ENCODE data around the gene SOWAHA.

SOWAHA gene

DNA sequence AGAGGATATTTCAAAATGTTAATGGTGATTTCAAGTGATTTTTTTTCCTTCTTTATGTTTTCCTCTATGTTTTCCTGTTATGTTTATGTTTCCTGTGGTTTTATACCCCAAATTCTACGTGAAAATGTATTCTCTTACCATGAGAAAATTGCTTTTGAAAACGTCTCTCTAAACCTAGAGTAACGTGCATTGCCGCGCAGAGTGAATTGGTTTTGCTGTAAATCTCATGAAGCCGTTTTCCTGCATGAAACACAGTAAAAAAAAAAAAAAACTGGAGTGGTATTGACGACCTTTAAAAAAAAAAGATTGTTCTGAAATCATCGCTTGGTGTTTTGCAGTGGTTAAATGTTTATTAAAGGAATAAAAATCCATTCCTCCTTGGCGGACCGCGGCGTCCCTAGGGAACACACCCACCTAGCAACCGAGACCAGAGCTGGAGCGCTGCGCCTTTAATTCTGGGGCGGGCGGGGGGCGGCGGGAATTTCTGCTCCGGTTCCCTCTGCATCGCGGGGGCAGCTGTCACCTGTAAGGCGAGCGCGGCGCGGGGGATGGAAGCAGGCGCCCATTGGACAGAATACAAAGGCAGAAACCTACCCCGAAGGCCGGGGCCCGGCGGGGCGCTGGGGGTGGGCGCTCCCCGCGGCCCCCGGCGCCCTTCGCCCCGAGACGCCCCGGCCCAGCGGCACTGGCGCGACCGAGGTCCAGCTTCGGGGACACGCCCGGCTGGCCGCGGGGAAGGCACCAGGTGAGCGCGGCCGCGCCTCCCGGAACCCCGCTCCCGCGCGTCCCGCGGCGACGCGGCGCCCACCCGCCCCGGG, at the start of gene SOWAHA:
SOWAHA (plus strand) TSS at position 522 of the 818 bp plus-strand sequence. CDS start 320 bp downstream, outside the sequence.
- H3K27me3 ChIP-seq = peaks cover 67% of the 10 kb centered on the region
- H3K4me2 ChIP-seq = peak within 1 kb of the TSS; percentile 96
- no peak for TF ChIP-seq Cebpa-rat (IDR thresholded peaks at IDR 0.05)
- H3K9ac ChIP-seq = no peak within 1 kb of the TSS; the same call in 1 of the 2 replicates
- H3K4me1 ChIP-seq = peaks cover 13% of the 10 kb centered on the region
- peak within 1 kb of the TSS; percentile 68 for H3K4me3 ChIP-seq
- peaks cover 11% of the 10 kb centered on the region for H3K9me3 ChIP-seq
- H4K20me1 ChIP-seq = peaks cover 26% of the 10 kb centered on the region
- H3K36me3 ChIP-seq = no peaks in the 10 kb centered on the region
- no peak within 1 kb of the TSS for H3K27ac ChIP-seq

DNA sequence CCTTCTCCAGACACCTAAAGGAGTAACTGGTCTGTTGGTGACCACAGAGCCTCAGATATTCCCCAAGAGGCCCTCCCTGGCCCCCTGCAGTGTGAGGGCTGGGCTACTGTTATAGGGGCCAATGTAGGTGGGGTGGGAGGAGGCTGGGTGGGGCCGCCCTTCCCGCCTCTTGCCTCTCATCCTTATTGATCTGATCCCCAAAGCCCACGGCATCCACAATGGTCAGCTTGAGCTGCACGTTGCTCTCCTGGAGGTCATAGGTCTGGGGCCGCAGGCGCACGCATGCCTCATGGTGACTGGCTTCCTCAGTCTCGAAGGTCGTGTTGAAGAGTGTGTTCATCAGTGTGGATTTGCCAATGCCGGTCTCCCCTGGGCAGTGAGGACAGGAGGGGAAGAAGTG, 49.1 kb upstream of the SOWAHA start:
- no peak for TF ChIP-seq Cebpa-rat (IDR thresholded peaks at IDR 0.05)
- H3K4me3 ChIP-seq = no peak overlapping the region
- H4K20me1 ChIP-seq = 0 out of 2 replicates have a peak, but pooled peaks cover 10% of the 10 kb centered on the region
- peaks cover 18% of the 10 kb centered on the region for H3K4me1 ChIP-seq
- peaks cover 60% of the 10 kb centered on the region for H3K36me3 ChIP-seq
- no peak overlapping the region for H3K27ac ChIP-seq
- H3K27me3 ChIP-seq = no peaks in the 10 kb centered on the region
- no peak overlapping the region for H3K4me2 ChIP-seq
- H3K9ac ChIP-seq = no peak overlapping the region
- no peaks in the 10 kb centered on the region for H3K9me3 ChIP-seq

DNA sequence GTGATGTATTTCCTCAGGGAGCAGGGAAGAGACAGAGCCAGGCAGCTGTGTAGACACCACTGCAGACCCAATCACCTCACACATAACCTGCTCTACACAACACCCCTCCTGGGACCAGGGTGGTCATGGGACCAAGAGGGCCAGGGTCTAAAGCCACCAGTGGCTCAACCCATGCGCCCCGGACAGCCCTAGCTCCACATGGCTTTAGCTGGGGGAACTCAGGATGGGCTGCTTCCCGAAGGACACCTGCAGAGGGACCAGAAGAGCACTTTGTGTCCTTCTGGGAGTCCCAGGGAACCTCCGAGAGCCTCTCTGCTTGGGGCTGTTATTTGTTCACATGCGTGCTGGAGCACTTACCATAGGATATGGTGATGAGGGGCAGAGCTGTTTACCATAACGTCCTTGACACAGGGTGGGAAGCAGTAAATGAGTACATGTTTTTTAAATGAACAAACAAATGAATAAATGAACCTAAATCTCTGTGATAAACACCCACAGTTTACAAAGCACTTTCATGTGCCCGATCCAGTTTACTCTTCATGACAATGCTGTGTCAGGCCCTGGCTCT, 48.3 kb upstream of the SOWAHA start:
- Histone ChIP-seq H3K27ac (no peak overlapping the region), H3K4me1 (peaks cover 18% of the 10 kb centered on the region), H3K36me3 (peaks cover 53% of the 10 kb centered on the region), H3K4me3 (no peak overlapping the region), H3K9ac (no peak overlapping the region), H3K4me2 (no peak overlapping the region), H4K20me1 (0 out of 2 replicates have a peak, but pooled peaks cover 10% of the 10 kb centered on the region), H3K27me3 (no peaks in the 10 kb centered on the region), H3K9me3 (no peaks in the 10 kb centered on the region)
- no peak for TF ChIP-seq Cebpa-rat (IDR thresholded peaks at IDR 0.05)

DNA sequence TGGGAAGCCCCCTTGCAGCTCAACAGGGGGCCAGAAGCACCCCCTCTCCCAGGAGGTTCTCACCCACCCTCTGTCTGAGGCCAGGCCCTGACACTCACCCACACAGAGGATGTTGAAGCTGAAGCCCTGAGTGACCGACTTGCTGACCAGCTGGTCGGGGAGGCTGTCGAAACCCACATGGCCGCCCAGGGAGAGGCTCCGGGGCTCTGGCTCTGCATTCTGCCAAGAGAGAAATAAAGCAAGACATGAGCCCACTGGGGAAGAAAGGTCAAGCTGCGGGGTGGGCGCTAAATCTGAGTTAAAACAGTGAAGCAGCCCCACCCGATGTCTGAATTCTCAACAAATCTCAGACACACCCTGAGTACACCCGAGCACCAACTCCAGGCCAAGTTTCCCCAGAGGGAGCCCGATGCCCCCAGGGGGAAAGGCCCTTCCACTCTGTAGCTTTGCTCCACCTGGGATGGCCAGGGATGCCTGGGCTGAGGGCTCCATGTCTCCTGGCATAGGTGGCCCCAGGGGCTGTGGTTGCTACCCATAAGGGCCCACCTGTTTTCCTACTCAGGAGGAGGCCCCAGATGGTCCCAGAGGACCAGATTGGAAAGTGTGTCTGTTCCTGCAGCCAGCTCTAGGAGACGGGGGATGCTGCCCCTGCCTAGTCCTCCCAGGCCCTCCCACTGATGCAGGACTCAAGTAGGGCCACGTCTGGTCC, 47.6 kb upstream of the SOWAHA start:
- TF ChIP-seq Cebpa-rat (IDR thresholded peaks at IDR 0.05) = no peak
- Histone ChIP-seq H3K4me2 (no peak overlapping the region), H3K27ac (no peak overlapping the region), H4K20me1 (0 out of 2 replicates have a peak, but pooled peaks cover 10% of the 10 kb centered on the region), H3K36me3 (peaks cover 46% of the 10 kb centered on the region), H3K9ac (no peak overlapping the region), H3K27me3 (no peaks in the 10 kb centered on the region), H3K9me3 (no peaks in the 10 kb centered on the region), H3K4me1 (peaks cover 20% of the 10 kb centered on the region), H3K4me3 (no peak overlapping the region)

DNA sequence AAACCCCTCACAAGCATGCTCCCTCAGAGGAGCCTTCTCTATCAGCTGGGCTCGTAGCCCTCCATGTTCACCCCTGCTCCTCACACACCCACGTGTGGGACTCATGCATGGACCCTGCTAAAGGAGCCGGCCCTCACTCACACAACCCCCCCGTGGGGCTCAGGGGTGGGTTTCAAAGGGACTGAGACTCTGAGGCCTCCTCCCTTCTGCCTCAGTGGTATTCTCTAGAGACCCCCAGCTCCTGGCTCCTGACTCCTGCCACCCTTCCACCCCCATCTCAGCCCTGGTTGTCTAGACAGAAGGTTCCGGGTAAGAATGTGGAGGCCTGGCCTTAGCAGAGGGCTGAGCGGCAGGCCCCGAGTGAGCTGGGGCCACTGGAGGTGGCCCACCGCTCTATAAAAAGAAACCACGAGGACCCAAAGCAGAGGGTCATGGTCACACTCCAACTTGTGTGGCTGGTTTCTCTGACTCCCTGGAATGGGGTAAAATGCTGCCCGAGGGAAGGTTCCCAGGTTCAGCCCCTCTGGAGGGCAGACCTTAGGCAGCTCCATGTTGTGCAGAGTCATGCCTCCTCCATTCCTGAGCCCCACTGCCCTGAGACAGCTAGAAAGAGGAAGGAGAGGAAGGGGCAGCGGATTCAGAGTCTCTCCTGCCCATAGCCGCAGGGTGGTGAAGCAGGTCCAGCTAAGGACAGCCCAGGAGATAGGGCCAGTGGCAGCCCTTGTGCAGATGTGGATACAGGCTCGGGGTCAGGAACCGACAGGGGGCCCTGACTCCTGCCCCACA, 46.9 kb upstream of the SOWAHA start:
- Histone ChIP-seq H3K9me3 (no peaks in the 10 kb centered on the region), H4K20me1 (0 out of 2 replicates have a peak, but pooled peaks cover 10% of the 10 kb centered on the region), H3K4me3 (no peak overlapping the region), H3K27ac (no peak overlapping the region), H3K9ac (no peak overlapping the region), H3K4me2 (no peak overlapping the region), H3K36me3 (peaks cover 38% of the 10 kb centered on the region), H3K4me1 (peaks cover 27% of the 10 kb centered on the region), H3K27me3 (no peaks in the 10 kb centered on the region)
- TF ChIP-seq Cebpa-rat (IDR thresholded peaks at IDR 0.05) = no peak

DNA sequence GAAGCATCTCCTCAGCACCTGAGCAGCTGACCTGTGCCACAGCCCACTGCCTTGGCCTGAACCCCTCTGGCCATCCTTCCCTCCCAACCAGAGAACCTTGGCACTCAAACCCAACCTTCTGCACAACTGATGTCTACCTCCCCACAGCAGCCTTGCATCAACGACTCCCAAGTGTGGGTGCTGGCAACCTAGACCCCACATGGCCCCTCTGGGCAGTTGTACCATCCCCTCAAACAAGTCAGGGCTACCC, 46.4 kb upstream of the SOWAHA start:
- Histone ChIP-seq H3K4me1 (peaks cover 31% of the 10 kb centered on the region), H3K4me3 (no peak overlapping the region), H3K9ac (no peak overlapping the region), H3K4me2 (no peak overlapping the region), H3K9me3 (no peaks in the 10 kb centered on the region), H3K36me3 (peaks cover 33% of the 10 kb centered on the region), H4K20me1 (0 out of 2 replicates have a peak, but pooled peaks cover 10% of the 10 kb centered on the region), H3K27me3 (no peaks in the 10 kb centered on the region), H3K27ac (no peak overlapping the region)
- TF ChIP-seq Cebpa-rat (IDR thresholded peaks at IDR 0.05) = no peak

DNA sequence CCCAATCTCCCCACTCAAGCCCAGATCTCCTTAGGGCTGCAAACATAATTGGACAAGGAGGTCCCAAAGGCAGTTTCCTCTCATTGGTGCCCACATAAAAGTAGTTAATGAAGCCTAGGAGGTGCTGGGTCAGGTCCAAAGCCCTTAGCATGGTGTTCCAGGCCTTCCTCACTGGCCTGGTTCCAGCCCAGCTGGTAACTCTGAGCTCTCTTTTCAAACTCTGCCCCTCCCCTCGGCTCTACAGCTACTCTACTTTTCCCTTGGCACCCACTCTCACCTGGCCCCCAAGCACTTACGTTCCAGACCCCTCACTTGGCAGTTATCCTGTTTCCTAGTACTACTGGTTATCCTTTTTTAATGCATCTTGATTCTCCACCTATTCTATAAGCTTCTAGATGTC, 46.0 kb upstream of the SOWAHA start:
- Histone ChIP-seq H3K27me3 (no peaks in the 10 kb centered on the region), H3K36me3 (peaks cover 29% of the 10 kb centered on the region), H3K4me3 (no peak overlapping the region), H3K9ac (no peak overlapping the region), H4K20me1 (0 out of 2 replicates have a peak, but pooled peaks cover 14% of the 10 kb centered on the region), H3K9me3 (no peaks in the 10 kb centered on the region), H3K4me1 (peaks cover 31% of the 10 kb centered on the region), H3K4me2 (no peak overlapping the region), H3K27ac (no peak overlapping the region)
- TF ChIP-seq Cebpa-rat (IDR thresholded peaks at IDR 0.05) = no peak

DNA sequence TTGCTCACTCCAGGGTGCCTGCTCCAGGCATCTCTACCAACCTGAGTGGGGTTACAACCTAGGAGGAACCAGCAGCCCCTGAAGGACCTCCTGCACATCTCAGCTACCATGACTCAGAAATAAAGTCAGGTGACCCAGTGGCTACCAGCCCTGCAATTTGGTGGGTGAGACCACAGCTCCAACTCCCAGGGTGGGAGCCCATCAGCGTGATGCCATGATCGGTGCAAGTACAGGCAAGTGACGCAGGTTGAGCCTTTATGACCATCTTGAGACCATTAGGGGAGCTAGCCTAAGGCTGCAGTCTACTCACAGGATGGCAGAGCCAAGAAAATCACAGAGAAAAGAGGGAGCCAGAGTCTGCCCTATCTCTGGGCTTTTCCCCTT, 44.6 kb upstream of the SOWAHA start:
- no peak overlapping the region for H3K27ac ChIP-seq
- H3K4me3 ChIP-seq = no peak overlapping the region
- H3K27me3 ChIP-seq = no peaks in the 10 kb centered on the region
- H3K9ac ChIP-seq = no peak overlapping the region
- no peaks in the 10 kb centered on the region for H3K9me3 ChIP-seq
- peaks cover 31% of the 10 kb centered on the region for H3K4me1 ChIP-seq
- peaks cover 17% of the 10 kb centered on the region for H3K36me3 ChIP-seq
- 0 out of 2 replicates have a peak, but pooled peaks cover 26% of the 10 kb centered on the region for H4K20me1 ChIP-seq
- H3K4me2 ChIP-seq = no peak overlapping the region
- TF ChIP-seq Cebpa-rat (IDR thresholded peaks at IDR 0.05) = no peak

DNA sequence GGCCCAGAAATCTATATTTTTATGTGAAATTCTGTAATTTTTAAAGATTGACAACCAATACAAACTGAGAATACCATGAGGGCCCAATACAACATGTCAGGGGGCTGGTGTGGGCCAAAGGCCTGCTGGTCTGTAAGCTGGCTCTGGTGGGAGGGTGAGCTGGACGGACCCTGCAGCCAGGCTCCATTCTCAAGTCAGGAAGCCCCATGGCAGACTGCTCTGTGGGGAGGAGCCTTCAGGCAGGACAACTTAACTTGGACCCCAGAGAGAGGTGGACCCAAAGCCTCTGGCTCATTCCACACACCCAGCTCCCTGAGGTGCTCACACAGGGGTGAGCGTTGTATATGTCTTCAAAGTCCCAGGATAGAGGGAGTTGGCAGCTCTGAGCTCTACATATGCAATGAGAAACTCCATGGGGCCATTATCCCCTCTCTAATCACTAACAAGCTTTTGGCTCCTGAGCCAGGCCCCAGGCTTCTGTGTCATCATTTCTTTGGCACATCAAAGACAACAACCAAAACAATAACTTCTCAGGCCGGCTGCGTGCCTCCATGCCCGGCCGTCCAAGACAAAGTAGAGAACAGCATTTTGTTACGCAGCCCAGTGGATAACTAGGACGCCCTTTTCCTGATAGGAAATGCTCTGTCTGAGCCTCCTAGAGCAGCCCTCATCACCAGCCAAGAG, 42.5 kb upstream of the SOWAHA start:
- Histone ChIP-seq H3K9ac (no peak overlapping the region), H3K36me3 (no peaks in the 10 kb centered on the region), H4K20me1 (0 out of 2 replicates have a peak, but pooled peaks cover 39% of the 10 kb centered on the region), H3K4me1 (peaks cover 29% of the 10 kb centered on the region), H3K27ac (no peak overlapping the region), H3K9me3 (no peaks in the 10 kb centered on the region), H3K4me2 (peak overlapping the region; percentile 53), H3K4me3 (no peak overlapping the region), H3K27me3 (peaks cover 12% of the 10 kb centered on the region; the same call in 1 of the 2 replicates)
- TF ChIP-seq Cebpa-rat (IDR thresholded peaks at IDR 0.05) = no peak

All from BLaER1 (cell line).